ENCODE measurements around the gene RALGAPA2. TPM values are rescaled to one million over a fixed set of nuclear protein-coding genes. Genes with fewer than 3 reads are reported as not detected.
A peak's percentile ranks its signal among the peaks of the same experiment; 100 is the strongest.

RALGAPA2 gene
- total and polyA plus RNA-seq, 8 donors = 9.6 to 41.7 (median 24.5) TPM

- intact Hi-C loops (cut with DNase I) = no loop called here
- no peaks in the 10 kb centered on the region for H3K27me3 ChIP-seq
- H3K4me3 ChIP-seq = peak overlapping the region in 2 of 4 donors; percentile 76 to 89
- no peaks in the 10 kb centered on the region for H3K9me3 ChIP-seq
- no peaks in the 10 kb centered on the region for H3K36me3 ChIP-seq
- peaks cover 17 to 43% (median 34%) of the 10 kb centered on the region in 3 donors for H3K4me1 ChIP-seq
- WGBS, 2 donors = 20 to 24% methylated on average over 3 of the region's 3 CpGs
- FAIRE-seq (no peak), ATAC-seq (no peak), DNase-seq (no peak)
- no peak for TF ChIP-seq CTCF (IDR thresholded peaks at IDR 0.05)
- peak overlapping the region; percentile 72 to 91 (median 86) for H3K27ac ChIP-seq
Observed at GRCh38 chr20:20709887-20710286, 2.6 kb downstream of the RALGAPA2 start.

- H3K27ac ChIP-seq = peak overlapping the region in 1 of 4 donors; percentile 37
- H3K4me3 ChIP-seq = no peak overlapping the region
- peak in 2 of 4 donors; percentile 20 to 52 for ATAC-seq
Observed at GRCh38 chr20:20706285-20706684, 6.2 kb downstream of the RALGAPA2 start.

GRCh38 chr20:20702330-20703245 lies 9.9 kb downstream of the RALGAPA2 start:
- FAIRE-seq (no peak), ATAC-seq (no peak), DNase-seq (no peak)
- H3K9me3 ChIP-seq = no peaks in the 10 kb centered on the region
- H3K27ac ChIP-seq = no peak overlapping the region
- no peak for TF ChIP-seq CTCF (IDR thresholded peaks at IDR 0.05)
- no peak overlapping the region for H3K4me3 ChIP-seq
- H3K4me1 ChIP-seq = peaks cover 19 to 42% (median 42%) of the 10 kb centered on the region in 3 donors
- 93 to 96% methylated on average over 7 of the region's 7 CpGs for WGBS, 2 donors
- H3K27me3 ChIP-seq = no peaks in the 10 kb centered on the region
- no peaks in the 10 kb centered on the region for H3K36me3 ChIP-seq
- intact Hi-C loops (cut with DNase I) = no loop called here

More at GRCh38 chr20:20706285-20706684, 6.2 kb downstream of the RALGAPA2 start:
- 25 to 30% methylated on average over 6 of the region's 6 CpGs for WGBS, 2 donors
- Histone ChIP-seq H3K27me3 (no peaks in the 10 kb centered on the region), H3K36me3 (no peaks in the 10 kb centered on the region), H3K4me1 (peaks cover 18 to 43% (median 34%) of the 10 kb centered on the region in 3 donors), H3K9me3 (no peaks in the 10 kb centered on the region)
- FAIRE-seq (no peak), DNase-seq (no peak)
- intact Hi-C loops (cut with DNase I) = no loop called here
- no peak for TF ChIP-seq CTCF (IDR thresholded peaks at IDR 0.05)

GRCh38 chr20:20699917-20700316 lies 12.5 kb downstream of the RALGAPA2 start:
- FAIRE-seq = no peak
- no peaks in the 10 kb centered on the region for H3K27me3 ChIP-seq
- no peak for DNase-seq
- ATAC-seq = no peak
- H3K4me3 ChIP-seq = no peak overlapping the region
- H3K4me1 ChIP-seq = peaks cover 14 to 26% (median 21%) of the 10 kb centered on the region in 3 donors
- intact Hi-C loops (cut with DNase I) = no loop called here
- no peaks in the 10 kb centered on the region for H3K9me3 ChIP-seq
- 95 to 97% methylated on average over 4 of the region's 4 CpGs for WGBS, 2 donors
- no peaks in the 10 kb centered on the region for H3K36me3 ChIP-seq
- TF ChIP-seq CTCF (IDR thresholded peaks at IDR 0.05) = no peak
- H3K27ac ChIP-seq = no peak overlapping the region

- intact Hi-C loops (cut with DNase I) = no loop called here
- peak in 3 of 4 donors; percentile 63 to 75 (median 73) for ATAC-seq
- DNase-seq = no peak
- Histone ChIP-seq H3K9me3 (no peaks in the 10 kb centered on the region), H3K4me1 (peaks cover 13 to 26% (median 21%) of the 10 kb centered on the region in 3 donors), H3K27me3 (no peaks in the 10 kb centered on the region), H3K27ac (no peak overlapping the region), H3K36me3 (no peaks in the 10 kb centered on the region), H3K4me3 (no peak overlapping the region)
- TF ChIP-seq CTCF (IDR thresholded peaks at IDR 0.05) = no peak
- whole genome bisulfite sequencing, 2 donors = 49 to 52% methylated on average over 3 of the region's 3 CpGs
- no peak for FAIRE-seq
Observed at GRCh38 chr20:20699144-20699543, 13.3 kb downstream of the RALGAPA2 start.

Measured in pancreas (tissue), 10 donors.